T-cell (primary cell): ENCODE results near the gene THBS4. TPM values are rescaled to one million over a fixed set of nuclear protein-coding genes. Genes with fewer than 3 reads are reported as not detected.
A peak's percentile ranks its signal among the peaks of the same experiment; 100 is the strongest.
"Not testable (repeated sequence)": the region's sequence is repeated elsewhere in the genome, so short reads cannot be mapped to it uniquely, and the experiment has no call there.

Source experiments
- ATAC-seq, 4 experiments: fragments of 200-7000 bp in 3 of 4; fragments of 150-1000 bp in 1 of 4; cut with Tn5 transposase; replicated peaks in 1 of 4; 1 replicate in 3 of 4; 2 replicates in 1 of 4; pipeline ENCODE4 v1.10.0; 2021; ENCODE audit warnings: moderate library complexity in 3 of 4, mild to moderate bottlenecking in 2 of 4, moderate number of reproducible peaks in 1 of 4
- CTCF ChIA-PET, 2 donors: fragments of 300-600 bp; sonication (Branson Sonifier 250); formaldehyde crosslinking; loops; one replicate each; lab custom pipeline; 2022; ENCODE audit warnings: antibody characterized with exemption in 2 of 2; lab: Charles Lee
- POLR2A ChIA-PET, 2 donors: fragments of 300-600 bp; sonication (Branson Sonifier 250); formaldehyde crosslinking; loops; one replicate each; lab custom pipeline; 2022; ENCODE audit warnings: antibody characterized with exemption in 2 of 2; lab: Charles Lee
- DNase-seq, 35 experiments: peaks; one replicate each; pipeline versions ENCODE4 v3.0.0 to v3.0.0-alpha.2; 2013 to 2023
- H3K27ac ChIP-seq: one replicate; pipeline ENCODE4 v1.5.1; 2013; ENCODE audit warnings: low read length
- H3K27me3 ChIP-seq, 2 experiments: replicated peaks in 1 of 2; 1 replicate in 1 of 2; 2 replicates in 1 of 2; pipeline versions ENCODE4 v1.6.1 to v1.7.0; 2013; ENCODE audit warnings: low read length in 1 of 2, mixed read lengths in 1 of 2; ENCODE audit not compliant: control insufficient read depth in 2 of 2, insufficient read depth in 2 of 2; ENCODE audit errors: extremely low read depth in 1 of 2
- H3K36me3 ChIP-seq, 2 donors: 1 replicate in 1 of 2; 2 replicates in 1 of 2; pipeline versions ENCODE4 v1.6.1 to v1.7.0; 2013; ENCODE audit warnings: low read length in 1 of 2; ENCODE audit not compliant: control insufficient read depth in 2 of 2, insufficient read depth in 1 of 2; ENCODE audit errors: extremely low read depth in 1 of 2
- H3K4me1 ChIP-seq, 2 experiments: 1 replicate in 1 of 2; 2 replicates in 1 of 2; pipeline versions ENCODE4 v1.6.1 to v1.7.0; 2013; ENCODE audit warnings: low read length in 2 of 2, mixed read lengths in 1 of 2; ENCODE audit not compliant: insufficient read depth in 2 of 2, control insufficient read depth in 1 of 2; ENCODE audit errors: extremely low read depth in 1 of 2
- H3K4me3 ChIP-seq, 2 donors: 1 replicate in 1 of 2; 2 replicates in 1 of 2; pipeline versions ENCODE4 v1.5.1 to v1.7.0; 2013; ENCODE audit warnings: mild to moderate bottlenecking in 2 of 2, low read length in 1 of 2, moderate library complexity in 1 of 2; ENCODE audit not compliant: control insufficient read depth in 1 of 2; ENCODE audit errors: extremely low read depth in 1 of 2
- H3K9me3 ChIP-seq: 2 replicates; pipeline ENCODE4 v1.7.0; 2013
- H3K27ac Mint-ChIP-seq, 2 donors: one replicate each; pipeline ENCODE4 v1.8.0; 2020 to 2021; ENCODE audit warnings: mild to moderate bottlenecking in 2 of 2, mixed read lengths in 2 of 2
- H3K27me3 Mint-ChIP-seq, 2 donors: one replicate each; pipeline ENCODE4 v1.8.0; 2021 to 2022; ENCODE audit warnings: mixed read lengths in 2 of 2
- H3K36me3 Mint-ChIP-seq: one replicate; pipeline ENCODE4 v1.8.0; 2021; ENCODE audit warnings: mixed read lengths
- H3K4me1 Mint-ChIP-seq, 3 donors: one replicate each; pipeline ENCODE4 v1.8.0; 2020 to 2022; ENCODE audit warnings: mixed read lengths in 3 of 3, mild to moderate bottlenecking in 1 of 3
- H3K4me3 Mint-ChIP-seq, 3 donors: one replicate each; pipeline ENCODE4 v1.8.0; 2020 to 2022; ENCODE audit warnings: mild to moderate bottlenecking in 3 of 3, mixed read lengths in 3 of 3, moderate library complexity in 3 of 3
- H3K9me3 Mint-ChIP-seq, 3 donors: one replicate each; pipeline ENCODE4 v1.8.0; 2020 to 2022; ENCODE audit warnings: mixed read lengths in 3 of 3
- WGBS: methylation state at CpG from one replicate; pipeline ENCODE4 v1.1.5; 2013; ENCODE audit warnings: missing lambda C conversion rate; ENCODE audit not compliant: insufficient coverage; 5-methylcytosine and 5-hydroxymethylcytosine counted together
- total RNA-seq, 35 experiments: library from RNA in 6 of 35; stranded (reverse) in 6 of 35; fragments of 120-200 nt in 1 of 35; gene quantifications; one replicate each; pipeline versions ENCODE4 v1.2.1 to v1.2.4 and lab custom pipeline; 2013 to 2026

The THBS4 gene
- total RNA-seq, 5 donors from 2014 or later (not counting 1 experiment from before 2014, with no cell fraction given), result 0.15 to 1.1 (median 0.53) TPM

DNA sequence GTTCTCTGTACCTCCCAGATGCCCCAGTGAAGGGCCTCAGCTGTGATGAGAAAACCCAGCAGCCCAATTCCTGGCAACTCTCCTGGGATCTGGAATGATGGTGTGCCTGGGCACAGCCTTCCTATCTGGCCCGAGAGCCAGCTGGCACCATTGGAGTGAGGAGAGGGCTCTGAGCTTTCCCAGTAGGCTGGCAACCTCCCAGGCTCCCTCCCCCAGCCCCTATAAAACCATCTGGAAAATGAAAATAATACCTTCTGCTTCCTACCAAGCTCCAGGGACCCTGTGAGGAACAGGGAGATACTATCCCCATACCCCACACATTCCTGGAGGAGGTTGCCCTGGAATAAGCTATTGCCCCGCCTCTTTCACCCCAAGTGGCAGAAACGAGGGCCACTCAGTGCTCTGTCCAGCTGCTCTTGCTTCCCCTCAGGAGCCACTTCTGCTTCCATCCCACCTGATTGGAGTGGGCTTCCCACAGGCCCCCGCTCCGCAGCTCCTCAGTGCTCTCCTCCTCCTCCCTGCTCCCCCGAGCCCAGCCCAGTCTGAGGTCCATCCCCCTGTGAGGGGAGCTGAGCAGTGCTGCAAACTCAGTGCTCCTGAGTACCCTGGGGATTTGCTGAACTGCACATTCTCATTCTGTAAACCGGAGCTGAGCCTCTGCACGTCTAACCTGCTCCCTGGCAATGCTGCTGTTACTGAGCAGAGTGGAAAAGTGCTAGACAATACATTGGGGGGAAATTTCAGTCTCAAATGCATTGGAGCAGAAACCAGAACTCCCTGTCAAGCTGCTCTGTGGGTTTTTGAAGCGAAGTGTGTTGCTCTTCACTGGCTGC is 74.7 kb downstream of the THBS4 start:
- CTCF ChIA-PET, result interaction anchor here (0.5 to 1.0 kb wide), 2 partner anchors 9 to 18 kb away, joined by 3 to 9 read pairs; no protein-coding TSS in a partner anchor
- peaks cover 0 to under 1% of the 10 kb centered on the region in 2 donors for H3K36me3 ChIP-seq
- no peaks in the 10 kb centered on the region for H3K9me3 ChIP-seq
- H3K27ac ChIP-seq, result no peak overlapping the region
- POLR2A ChIA-PET, result interaction anchor here in 1 of 2 donors (0.6 kb wide), 1 partner anchor 90 kb away, joined by 3 read pairs; no protein-coding TSS in a partner anchor
- Mint-ChIP-seq H3K27ac (peak overlapping the region; percentile 58 to 70), H3K9me3 (no peaks in the 10 kb centered on the region), H3K4me1 (peaks cover 37 to 54% (median 41%) of the 10 kb centered on the region in 3 donors), H3K36me3 (peaks cover 38% of the 10 kb centered on the region), H3K27me3 (no peaks in the 10 kb centered on the region), H3K4me3 (no peak overlapping the region)
- H3K4me1 ChIP-seq, result peaks cover 4% of the 10 kb centered on the region in 2 experiments
- no peak for DNase-seq
- no peak overlapping the region for H3K4me3 ChIP-seq
- no peaks in the 10 kb centered on the region for H3K27me3 ChIP-seq
- peak in 1 of 4 experiments; percentile 21 for ATAC-seq
- WGBS, result 91% methylated on average over 6 of the region's 9 CpGs

DNA sequence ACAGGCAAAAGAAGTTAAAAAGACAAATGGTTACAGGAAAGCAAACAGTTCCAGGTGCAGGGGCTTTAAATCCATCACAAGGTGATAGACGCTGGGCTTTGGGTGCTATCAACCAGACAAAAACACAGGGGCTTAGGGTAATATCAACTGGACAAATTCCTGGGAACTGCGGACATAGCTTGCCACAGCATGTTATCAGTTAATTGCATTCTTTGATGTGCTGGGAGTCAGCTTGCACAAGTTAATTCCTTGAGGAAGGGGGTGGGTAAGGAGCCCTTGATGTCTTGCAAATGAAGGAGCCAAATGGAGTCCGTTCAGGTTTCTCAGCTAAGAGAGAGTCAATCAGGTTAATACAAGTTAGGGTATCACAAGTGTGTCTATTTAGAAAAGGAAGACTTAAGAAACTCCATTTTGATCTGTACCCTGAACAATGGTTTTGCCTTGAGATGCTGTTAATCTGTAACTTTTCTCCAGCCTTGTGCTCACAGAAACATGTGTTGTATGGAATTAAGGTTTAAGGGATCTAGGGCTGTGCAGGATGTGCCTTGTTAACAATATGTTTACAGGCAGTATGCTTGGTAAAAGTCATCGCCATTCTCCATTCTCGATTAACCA is 76.3 kb downstream of the THBS4 start:
- Mint-ChIP-seq H3K27ac (peak overlapping the region in 1 of 2 donors; percentile 69), H3K4me1 (peaks cover 37 to 54% (median 46%) of the 10 kb centered on the region in 3 donors), H3K36me3 (peaks cover 46% of the 10 kb centered on the region)
- H3K4me3 Mint-ChIP-seq, H3K9me3 ChIP-seq, POLR2A ChIA-PET, DNase-seq, H3K9me3 Mint-ChIP-seq, H3K27me3 Mint-ChIP-seq, H3K27me3 ChIP-seq, H3K4me3 ChIP-seq, H3K4me1 ChIP-seq, ATAC-seq, H3K36me3 ChIP-seq, H3K27ac ChIP-seq, CTCF ChIA-PET: not testable (repeated sequence)
- WGBS, result 98% methylated on average over 4 of the region's 5 CpGs

DNA sequence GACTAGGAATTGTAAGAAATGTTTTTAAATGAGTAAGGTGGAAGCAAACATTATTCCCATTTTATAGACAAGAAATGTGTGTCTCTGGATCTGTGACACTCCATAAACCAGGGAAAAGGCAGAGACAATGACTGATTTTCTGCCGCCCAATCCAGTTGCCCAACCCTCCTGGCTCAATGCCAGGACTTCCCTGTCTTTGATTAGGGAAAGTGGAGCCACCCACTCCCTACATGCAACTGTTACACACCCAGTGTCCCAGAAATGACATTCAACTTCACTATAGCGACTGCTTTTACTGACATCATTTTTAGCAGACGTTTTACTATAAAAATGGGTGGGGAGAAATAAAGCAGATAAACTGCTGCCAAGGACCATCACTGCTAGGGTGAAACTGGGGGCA is 79.7 kb downstream of the THBS4 start:
- no peak for DNase-seq
- H3K36me3 Mint-ChIP-seq, result peaks cover 61% of the 10 kb centered on the region
- ATAC-seq, result no peak
- no peak overlapping the region for H3K4me3 Mint-ChIP-seq
- Histone ChIP-seq H3K4me1 (peaks cover 3 to 18% of the 10 kb centered on the region in 2 experiments), H3K4me3 (no peak overlapping the region), H3K27me3 (no peaks in the 10 kb centered on the region), H3K27ac (no peak overlapping the region), H3K9me3 (no peaks in the 10 kb centered on the region), H3K36me3 (peaks cover 0 to 2% of the 10 kb centered on the region in 2 donors)
- H3K4me1 Mint-ChIP-seq, result peaks cover 48 to 55% (median 50%) of the 10 kb centered on the region in 3 donors
- WGBS, result 80% methylated on average over 1 of the region's 3 CpGs
- CTCF ChIA-PET, result no interaction called here
- POLR2A ChIA-PET, result no interaction called here
- peak overlapping the region; percentile 74 to 84 for H3K27ac Mint-ChIP-seq
- no peaks in the 10 kb centered on the region for H3K27me3 Mint-ChIP-seq
- peaks cover 0 to 4% (median 0%) of the 10 kb centered on the region in 3 donors for H3K9me3 Mint-ChIP-seq

DNA sequence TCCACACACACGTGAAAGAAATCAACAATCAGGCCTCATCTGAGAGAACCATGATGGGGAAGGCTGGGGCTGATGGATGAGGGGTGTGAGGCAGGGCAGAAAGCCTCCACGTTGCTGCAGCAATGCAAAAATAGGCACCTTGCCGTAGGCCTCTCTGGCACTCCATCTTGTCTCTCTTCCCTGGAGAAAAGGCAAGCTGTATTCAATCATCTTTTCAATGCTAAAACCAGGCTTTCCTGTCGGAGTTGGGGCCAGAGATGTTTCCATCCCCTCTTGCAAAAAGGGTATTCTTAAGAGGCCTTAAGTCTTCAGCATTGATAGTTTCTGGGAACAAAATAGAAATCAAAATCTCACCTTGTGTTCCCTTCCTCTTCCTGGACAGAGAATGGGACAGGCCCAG is 80.9 kb downstream of the THBS4 start:
- DNase-seq (no peak), ATAC-seq (no peak)
- peaks cover 61% of the 10 kb centered on the region for H3K36me3 Mint-ChIP-seq
- H3K4me1 Mint-ChIP-seq, result peaks cover 38 to 53% (median 48%) of the 10 kb centered on the region in 3 donors
- no peaks in the 10 kb centered on the region for H3K27me3 Mint-ChIP-seq
- ChIA-PET POLR2A (interaction anchor here in 1 of 2 donors (0.6 kb wide), 1 partner anchor 140 kb away, joined by 10 read pairs; the partner anchor contains the start of gene SERINC5), CTCF (interaction anchor here in 1 of 2 donors (0.6 to 1.2 kb wide), 2 partner anchors 12 to 153 kb away, joined by 3 read pairs; no protein-coding TSS in a partner anchor)
- Histone ChIP-seq H3K36me3 (peaks cover 0 to 2% of the 10 kb centered on the region in 2 donors), H3K4me3 (no peak overlapping the region), H3K27me3 (no peaks in the 10 kb centered on the region), H3K9me3 (no peaks in the 10 kb centered on the region), H3K27ac (no peak overlapping the region), H3K4me1 (peaks cover 3 to 18% of the 10 kb centered on the region in 2 experiments)
- H3K9me3 Mint-ChIP-seq, result peaks cover 0 to 4% (median 0%) of the 10 kb centered on the region in 3 donors
- H3K4me3 Mint-ChIP-seq, result no peak overlapping the region
- peak overlapping the region; percentile 74 to 87 for H3K27ac Mint-ChIP-seq
- WGBS, result 96% methylated on average over 4 of the region's 4 CpGs

DNA sequence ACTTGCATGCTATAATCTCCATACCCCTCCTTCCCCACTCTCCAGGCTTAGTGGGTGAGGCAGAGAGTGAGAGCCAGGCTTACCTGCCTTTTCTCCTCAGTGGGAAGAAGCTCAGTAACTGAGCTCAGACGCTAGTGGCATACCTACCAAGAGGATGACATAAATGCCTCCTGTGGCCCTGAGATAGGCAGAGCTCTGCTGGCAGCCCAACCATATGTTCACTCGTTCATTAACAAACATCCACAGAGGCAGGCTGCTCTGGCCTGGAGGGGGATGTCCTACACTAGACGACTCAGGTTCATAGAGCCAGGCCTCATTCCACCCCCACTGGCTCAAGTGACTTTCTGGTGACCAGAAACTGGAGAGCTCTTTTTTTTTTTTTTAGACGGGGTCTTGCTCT is 81.3 kb downstream of the THBS4 start:
- H3K27me3 Mint-ChIP-seq, result no peaks in the 10 kb centered on the region
- ATAC-seq, result peak in 1 of 4 experiments; percentile 41
- ChIA-PET CTCF (interaction anchor here in 1 of 2 donors (0.6 to 1.2 kb wide), 2 partner anchors 13 to 152 kb away, joined by 3 read pairs; no protein-coding TSS in a partner anchor), POLR2A (interaction anchor here in 1 of 2 donors (0.6 kb wide), 1 partner anchor 140 kb away, joined by 10 read pairs; the partner anchor contains the start of gene SERINC5)
- 100% methylated on average over 2 of the region's 4 CpGs for WGBS
- H3K27ac Mint-ChIP-seq, result peak overlapping the region; percentile 74 to 87
- peaks cover 0 to 4% (median 0%) of the 10 kb centered on the region in 3 donors for H3K9me3 Mint-ChIP-seq
- no peak for DNase-seq
- Histone ChIP-seq H3K36me3 (peaks cover 0 to 2% of the 10 kb centered on the region in 2 donors), H3K27me3 (no peaks in the 10 kb centered on the region), H3K9me3 (no peaks in the 10 kb centered on the region), H3K4me1 (peaks cover 3 to 18% of the 10 kb centered on the region in 2 experiments), H3K27ac (no peak overlapping the region), H3K4me3 (no peak overlapping the region)
- peak overlapping the region in 1 of 3 donors; percentile 41 for H3K4me3 Mint-ChIP-seq
- H3K36me3 Mint-ChIP-seq, result peaks cover 57% of the 10 kb centered on the region
- peaks cover 33 to 53% (median 48%) of the 10 kb centered on the region in 3 donors for H3K4me1 Mint-ChIP-seq

DNA sequence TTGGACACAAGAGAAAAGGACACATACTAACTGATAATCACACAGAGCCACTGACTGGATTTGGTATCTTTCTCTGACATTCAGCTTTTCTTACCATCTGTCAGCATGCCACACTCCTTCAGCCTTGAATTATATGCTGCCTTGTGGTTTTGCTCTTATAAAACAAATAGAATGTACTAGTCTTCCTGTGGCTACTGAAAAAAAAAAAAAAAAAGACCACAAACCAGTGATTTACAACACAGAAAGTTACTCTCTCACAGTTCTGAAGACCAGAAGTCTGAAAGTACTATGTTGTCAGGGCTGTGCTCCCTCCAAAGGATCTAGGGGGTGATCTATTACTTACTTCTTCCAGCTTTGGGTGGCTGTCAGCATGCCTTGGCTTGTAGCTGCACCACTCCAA is 82.3 kb downstream of the THBS4 start:
- Histone ChIP-seq H3K27me3 (no peaks in the 10 kb centered on the region), H3K4me1 (peaks cover 3 to 18% of the 10 kb centered on the region in 2 experiments), H3K27ac (no peak overlapping the region), H3K9me3 (no peaks in the 10 kb centered on the region), H3K36me3 (peaks cover 0 to 2% of the 10 kb centered on the region in 2 donors), H3K4me3 (no peak overlapping the region)
- H3K36me3 Mint-ChIP-seq, result peaks cover 53% of the 10 kb centered on the region
- H3K4me1 Mint-ChIP-seq, result peaks cover 43 to 61% (median 54%) of the 10 kb centered on the region in 3 donors
- peaks cover 0 to 4% (median 0%) of the 10 kb centered on the region in 3 donors for H3K9me3 Mint-ChIP-seq
- ChIA-PET CTCF (no interaction called here), POLR2A (no interaction called here)
- ATAC-seq (peak in 1 of 4 experiments; percentile 47), DNase-seq (no peak)
- peak overlapping the region; percentile 6 to 74 for H3K27ac Mint-ChIP-seq
- H3K4me3 Mint-ChIP-seq, result peak overlapping the region in 1 of 3 donors; percentile 41
- no peaks in the 10 kb centered on the region for H3K27me3 Mint-ChIP-seq
